DND-41 (cell line): Measurements from ENCODE around the gene CDT1.

ENCODE experiments used
- CTCF ChIP-seq: IDR thresholded peaks from 2 replicates; pipeline ENCODE4 v1.5.1; 2012; ENCODE audit warnings: borderline replicate concordance, low read length, moderate library complexity, mild to moderate bottlenecking; ENCODE audit not compliant: poor library complexity, severe bottlenecking; ENCODE audit errors: extremely low read depth
- EZH2 ChIP-seq: IDR thresholded peaks from 3 replicates; pipeline ENCODE4 v1.6.1; 2012; ENCODE audit warnings: borderline replicate concordance, low read depth, mild to moderate bottlenecking, moderate library complexity, low read length, inconsistent platforms; ENCODE audit not compliant: severe bottlenecking

- no peak for TF ChIP-seq EZH2
- no peak for TF ChIP-seq CTCF
These were observed 3.0 kb downstream of the CDT1 start for GRCh38 chr16:88806491-88807111.
